Activated CD8-positive, alpha-beta T cell treated with anti-CD3 and anti-CD28 coated beads for 36 hours (primary cell): ENCODE data around the gene UPB1. TPM values are rescaled to one million over a fixed set of nuclear protein-coding genes. Genes with fewer than 3 reads are reported as not detected.
"Not testable (repeated sequence)": the region's sequence is repeated elsewhere in the genome, so short reads cannot be mapped to it uniquely, and the experiment has no call there.

Source experiments
- ATAC-seq: fragments of 200-7000 bp; cut with Tn5 transposase; one replicate; pipeline ENCODE4 v1.10.0; 2021; ENCODE audit warnings: mild to moderate bottlenecking, moderate library complexity
- CTCF ChIA-PET: fragments of 350-600 bp; sonication (Branson Sonifier 250); formaldehyde crosslinking; loops from one replicate; lab custom pipeline; 2021; ENCODE audit warnings: antibody characterized with exemption; lab: Charles Lee
- POLR2A ChIA-PET: fragments of 350-600 bp; sonication (Branson Sonifier 250); formaldehyde crosslinking; loops from one replicate; lab custom pipeline; 2021; ENCODE audit warnings: antibody characterized with exemption; lab: Charles Lee
- DNase-seq: peaks from one replicate; pipeline ENCODE4 v3.0.0-alpha.2; 2020
- H3K27ac Mint-ChIP-seq: one replicate; pipeline ENCODE4 v1.8.0; 2021; ENCODE audit warnings: mild to moderate bottlenecking, mixed read lengths
- H3K27me3 Mint-ChIP-seq: one replicate; pipeline ENCODE4 v1.8.0; 2021; ENCODE audit warnings: mixed read lengths
- H3K36me3 Mint-ChIP-seq: one replicate; pipeline ENCODE4 v1.8.0; 2021; ENCODE audit warnings: low read depth, mixed read lengths
- H3K4me1 Mint-ChIP-seq: one replicate; pipeline ENCODE4 v1.8.0; 2021; ENCODE audit warnings: low read depth, mixed read lengths
- H3K4me3 Mint-ChIP-seq: one replicate; pipeline ENCODE4 v1.8.0; 2021; ENCODE audit warnings: mild to moderate bottlenecking, moderate library complexity, mixed read lengths
- H3K9me3 Mint-ChIP-seq: one replicate; pipeline ENCODE4 v1.8.0; 2021; ENCODE audit warnings: mixed read lengths
- intact Hi-C: fragments of 100-400 bp; cut with micrococcal nuclease; formaldehyde crosslinking; loops from one replicate; pipeline ENCODE4 v1.10.0; 2022
- total RNA-seq, 2 experiments: library from RNA; stranded (reverse); gene quantifications; one replicate each; pipeline ENCODE4 v1.2.3, GENCODE V29; 2021
- TF ChIP-seq, protein P1 (sequence below): fragments of 200-600 bp; IDR thresholded peaks from one replicate; pipeline ENCODE4 v1.8.0; 2022; ENCODE audit warnings: antibody characterized with exemption, mild to moderate bottlenecking

Gene UPB1
- total RNA-seq, 2 experiments from 2014 or later = 0.16 to 0.49 TPM

DNA sequence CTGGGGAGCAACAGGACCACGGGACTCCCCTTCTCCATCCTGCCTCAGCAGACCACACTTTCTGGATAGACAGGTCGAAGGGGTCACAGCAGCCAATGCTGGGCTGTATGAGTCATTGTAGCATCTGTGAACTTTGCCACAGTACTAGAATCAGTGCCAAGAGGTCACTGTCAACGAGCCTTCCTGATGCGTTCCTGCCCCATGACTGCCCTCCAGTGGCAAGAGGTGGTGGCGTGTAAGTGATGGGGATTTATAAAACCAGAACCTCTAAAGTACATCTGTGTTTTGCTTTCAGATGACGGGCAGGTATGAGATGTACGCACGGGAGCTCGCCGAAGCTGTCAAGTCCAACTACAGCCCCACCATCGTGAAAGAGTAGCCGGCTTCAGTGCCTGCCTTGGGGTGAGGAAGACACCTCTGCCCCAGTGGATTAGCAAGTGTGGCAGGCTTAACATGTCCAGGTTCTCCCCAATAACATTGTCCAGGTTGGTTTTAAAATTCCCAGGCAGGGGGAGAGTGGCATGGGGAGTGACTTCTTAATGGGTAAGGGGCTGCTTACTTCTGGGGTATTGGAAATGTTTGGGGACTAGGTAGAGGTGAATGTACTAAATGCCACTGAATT lies 30.4 kb downstream of the UPB1 start:
- Mint-ChIP-seq H3K27me3 (no peaks in the 10 kb centered on the region), H3K9me3 (no peaks in the 10 kb centered on the region), H3K4me1 (peaks cover 11% of the 10 kb centered on the region), H3K36me3 (no peaks in the 10 kb centered on the region), H3K27ac (no peak overlapping the region), H3K4me3 (no peak overlapping the region)
- DNase-seq (peak; percentile 95), ATAC-seq (peak; percentile 98)
- intact Hi-C loops = no loop called here
- CTCF ChIA-PET = interaction anchor here (0.6 to 1.8 kb wide), 17 partner anchors 11 to 203 kb away, joined by 3 to 6 read pairs (median 4); partner anchors contain the start of gene ADORA2A
- POLR2A ChIA-PET = interaction anchor here (0.9 to 1.0 kb wide), 2 partner anchors 91 to 103 kb away, joined by 3 read pairs; no protein-coding TSS in a partner anchor
- TF ChIP-seq, protein P1, sequence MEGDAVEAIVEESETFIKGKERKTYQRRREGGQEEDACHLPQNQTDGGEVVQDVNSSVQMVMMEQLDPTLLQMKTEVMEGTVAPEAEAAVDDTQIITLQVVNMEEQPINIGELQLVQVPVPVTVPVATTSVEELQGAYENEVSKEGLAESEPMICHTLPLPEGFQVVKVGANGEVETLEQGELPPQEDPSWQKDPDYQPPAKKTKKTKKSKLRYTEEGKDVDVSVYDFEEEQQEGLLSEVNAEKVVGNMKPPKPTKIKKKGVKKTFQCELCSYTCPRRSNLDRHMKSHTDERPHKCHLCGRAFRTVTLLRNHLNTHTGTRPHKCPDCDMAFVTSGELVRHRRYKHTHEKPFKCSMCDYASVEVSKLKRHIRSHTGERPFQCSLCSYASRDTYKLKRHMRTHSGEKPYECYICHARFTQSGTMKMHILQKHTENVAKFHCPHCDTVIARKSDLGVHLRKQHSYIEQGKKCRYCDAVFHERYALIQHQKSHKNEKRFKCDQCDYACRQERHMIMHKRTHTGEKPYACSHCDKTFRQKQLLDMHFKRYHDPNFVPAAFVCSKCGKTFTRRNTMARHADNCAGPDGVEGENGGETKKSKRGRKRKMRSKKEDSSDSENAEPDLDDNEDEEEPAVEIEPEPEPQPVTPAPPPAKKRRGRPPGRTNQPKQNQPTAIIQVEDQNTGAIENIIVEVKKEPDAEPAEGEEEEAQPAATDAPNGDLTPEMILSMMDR = peak; percentile 86

DNA sequence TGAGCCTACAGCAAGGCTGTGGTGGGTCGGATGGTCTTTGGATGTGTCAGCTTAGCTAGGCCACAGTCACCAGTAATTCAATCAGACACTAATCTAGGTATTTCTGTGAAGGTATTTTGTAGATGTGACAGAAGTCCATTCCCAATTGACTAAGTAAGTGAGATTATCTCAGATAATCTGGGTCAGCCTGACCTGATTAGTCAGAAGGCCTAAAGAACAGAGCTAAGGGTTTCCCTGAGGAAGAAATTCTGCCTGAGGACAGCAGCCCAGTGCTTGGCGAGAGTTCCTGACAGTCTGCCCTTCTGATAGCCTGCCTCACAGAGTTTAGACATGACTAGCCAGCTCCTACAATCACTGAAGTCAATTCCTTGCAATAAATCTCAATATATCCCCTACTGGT lies 31.1 kb downstream of the UPB1 start:
- CTCF ChIA-PET = interaction anchor here (0.6 to 1.8 kb wide), 18 partner anchors 10 to 204 kb away, joined by 3 to 7 read pairs (median 4); partner anchors contain the start of gene ADORA2A
- ATAC-seq = no peak
- intact Hi-C loops = no loop called here

DNA sequence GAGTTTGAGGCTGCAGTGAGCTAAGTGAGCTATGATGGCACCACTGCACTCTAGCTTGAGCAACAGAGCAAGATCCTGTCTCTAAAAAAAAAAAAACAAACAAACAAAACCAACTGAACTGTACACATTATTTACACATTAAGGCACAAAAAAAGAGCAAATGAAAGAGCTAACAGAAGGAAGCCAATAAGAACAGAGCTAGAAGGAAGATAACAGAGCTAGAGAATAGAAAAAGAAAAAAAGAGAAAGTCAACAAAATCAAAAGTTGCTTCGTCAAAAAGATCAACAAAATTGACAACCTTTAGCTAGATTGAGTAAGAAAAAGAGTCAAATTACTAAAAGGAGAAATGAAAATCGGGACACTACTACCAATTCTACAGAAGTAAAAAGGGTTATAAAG lies 34.8 kb downstream of the UPB1 start:
- DNase-seq = no peak
- ChIA-PET POLR2A (interaction anchor here (2.1 kb wide), 1 partner anchor 12 kb away, joined by 5 read pairs; no protein-coding TSS in a partner anchor), CTCF (interaction anchor here (0.6 to 1.8 kb wide), 4 partner anchors 8 to 121 kb away, joined by 3 to 5 read pairs (median 4); no protein-coding TSS in a partner anchor)
- ATAC-seq = no peak
- Mint-ChIP-seq H3K27ac (no peak overlapping the region), H3K4me3 (no peak overlapping the region), H3K9me3 (no peaks in the 10 kb centered on the region), H3K4me1 (peaks cover 7% of the 10 kb centered on the region), H3K27me3 (no peaks in the 10 kb centered on the region), H3K36me3 (no peaks in the 10 kb centered on the region)
- intact Hi-C loops = no loop called here
- TF ChIP-seq, protein P1 = no peak

More for the DNA sequence above, 31.1 kb downstream of the UPB1 start:
- DNase-seq = no peak
- Mint-ChIP-seq H3K27ac (no peak overlapping the region), H3K4me3 (no peak overlapping the region), H3K9me3 (no peaks in the 10 kb centered on the region), H3K4me1 (peaks cover 11% of the 10 kb centered on the region), H3K27me3 (no peaks in the 10 kb centered on the region), H3K36me3 (no peaks in the 10 kb centered on the region)
- POLR2A ChIA-PET = interaction anchor here (0.7 to 1.0 kb wide), 3 partner anchors 18 to 104 kb away, joined by 3 read pairs; no protein-coding TSS in a partner anchor
- TF ChIP-seq, protein P1 = no peak

DNA sequence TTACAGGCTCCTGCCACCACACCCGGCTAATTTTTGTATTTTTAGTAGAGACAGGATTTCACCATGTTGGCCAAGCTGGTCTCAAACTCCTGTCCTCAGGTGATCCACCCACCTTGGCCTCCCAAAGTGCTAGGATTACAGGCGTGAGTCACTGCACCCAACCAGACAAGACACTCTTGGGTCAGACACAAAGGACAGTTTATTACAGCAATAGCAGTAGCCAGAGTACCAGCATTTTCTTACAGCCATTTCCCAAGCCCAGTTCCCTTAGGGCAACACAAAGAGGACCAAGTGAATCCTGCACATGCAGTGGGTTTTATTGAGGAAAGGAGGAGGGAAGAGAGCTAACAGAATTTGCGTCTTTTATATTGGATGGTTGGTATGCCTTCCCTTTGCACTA lies 35.8 kb downstream of the UPB1 start:
- intact Hi-C loops, H3K9me3 Mint-ChIP-seq, DNase-seq, H3K36me3 Mint-ChIP-seq, H3K27ac Mint-ChIP-seq, H3K27me3 Mint-ChIP-seq, ATAC-seq, H3K4me3 Mint-ChIP-seq, H3K4me1 Mint-ChIP-seq: not testable (repeated sequence)
- CTCF ChIA-PET = interaction anchor here (1.8 kb wide), 1 partner anchor 9 kb away, joined by 5 read pairs; no protein-coding TSS in a partner anchor
- POLR2A ChIA-PET = interaction anchor here (0.7 to 1.2 kb wide), 2 partner anchors 19 to 22 kb away, joined by 3 to 5 read pairs; no protein-coding TSS in a partner anchor

DNA sequence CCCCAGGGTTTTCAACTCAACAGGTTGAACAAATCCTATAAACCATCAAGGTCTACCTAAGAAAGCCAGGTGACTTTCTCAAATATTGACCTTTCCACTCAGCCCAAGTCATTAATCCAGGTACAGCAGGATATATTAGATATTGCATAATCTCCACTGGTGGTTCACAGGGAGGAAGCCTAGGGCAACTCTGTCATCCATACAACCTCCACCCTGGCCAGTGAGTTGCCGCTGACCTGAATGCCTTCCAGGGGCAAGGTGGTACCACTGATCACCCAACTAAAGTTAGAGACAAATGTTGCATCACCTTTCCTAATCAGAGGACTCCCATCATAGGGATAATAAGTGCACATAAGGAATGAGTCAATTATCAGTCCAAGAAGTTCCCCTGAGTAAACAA lies 36.9 kb downstream of the UPB1 start:
- Mint-ChIP-seq H3K9me3 (no peaks in the 10 kb centered on the region), H3K4me1 (no peaks in the 10 kb centered on the region), H3K4me3 (no peak overlapping the region), H3K36me3 (no peaks in the 10 kb centered on the region), H3K27me3 (no peaks in the 10 kb centered on the region), H3K27ac (no peak overlapping the region)
- TF ChIP-seq, protein P1 = no peak
- intact Hi-C loops = no loop called here
- ChIA-PET POLR2A (no interaction called here), CTCF (no interaction called here)
- ATAC-seq (no peak), DNase-seq (no peak)
